Esophagus muscularis mucosa (tissue), 3 donors: Measurements from ENCODE around the gene SMIM21.

Experiments used
- CTCF ChIP-seq, 3 experiments: fragments of 200-600 bp in 2 of 3; fragments of 450-650 bp in 1 of 3; sonication (generic) in 2 of 3; IDR thresholded peaks; one replicate each; pipeline ENCODE4 v1.5.1; 2017 to 2019; ENCODE audit warnings: antibody characterized with exemption in 3 of 3, mild to moderate bottlenecking in 2 of 3, moderate library complexity in 1 of 3
- POLR2A ChIP-seq: fragments of 450-650 bp; IDR thresholded peaks from one replicate; pipeline ENCODE4 v1.6.1; 2017; ENCODE audit warnings: antibody characterized with exemption, moderate library complexity, mild to moderate bottlenecking, low read depth
- POLR2AphosphoS5 ChIP-seq, 2 donors: sonication (generic); formaldehyde crosslinking; IDR thresholded peaks; one replicate each; pipeline ENCODE4 v1.6.1; 2017; ENCODE audit warnings: antibody characterized with exemption in 2 of 2

- TF ChIP-seq CTCF (IDR thresholded peaks at IDR 0.05) (no peak), POLR2A (no peak), POLR2AphosphoS5 (IDR thresholded peaks at IDR 0.05) (no peak)
These were observed 19.8 kb downstream of the SMIM21 start for GRCh38 chr18:75407468-75408437.
